Endometrium (tissue), 2 donors: ENCODE measurements around the gene EMP1.
A peak's percentile ranks its signal among the peaks of the same experiment; 100 is the strongest.

Experiments used
- FAIRE-seq: peaks from 2 replicates; lab custom pipeline; 2012; peaks lifted over from hg19 to GRCh38; lab: Jason Lieb, UNC
- donor health status: control.
- donor health status: control.

EMP1 gene

GRCh38 chr12:13173012-13173932 lies 23.3 kb upstream of the EMP1 start:
- peak; percentile 95 for FAIRE-seq

- no peak for FAIRE-seq
These were observed 21.0 kb upstream of the EMP1 start for GRCh38 chr12:13175499-13175898.

GRCh38 chr12:13176256-13176655 lies 20.3 kb upstream of the EMP1 start:
- no peak for FAIRE-seq

- FAIRE-seq, result no peak
These were observed 19.2 kb upstream of the EMP1 start for GRCh38 chr12:13177373-13177772.

- FAIRE-seq, result no peak
These were observed 18.6 kb upstream of the EMP1 start for GRCh38 chr12:13177906-13178305.

GRCh38 chr12:13178568-13179210 lies 17.8 kb upstream of the EMP1 start:
- FAIRE-seq, result no peak

GRCh38 chr12:13179211-13180074 lies 17.1 kb upstream of the EMP1 start:
- no peak for FAIRE-seq

- FAIRE-seq, result no peak
These were observed 15.0 kb upstream of the EMP1 start for GRCh38 chr12:13181375-13182070.

GRCh38 chr12:13182881-13183280 lies 13.6 kb upstream of the EMP1 start:
- no peak for FAIRE-seq

GRCh38 chr12:13183620-13184019 lies 12.9 kb upstream of the EMP1 start:
- no peak for FAIRE-seq

GRCh38 chr12:13186302-13186701 lies 10.2 kb upstream of the EMP1 start:
- no peak for FAIRE-seq

GRCh38 chr12:13187399-13187798 lies 9.1 kb upstream of the EMP1 start:
- FAIRE-seq, result no peak

- FAIRE-seq, result no peak
These were observed 7.3 kb upstream of the EMP1 start for GRCh38 chr12:13189264-13189663.

GRCh38 chr12:13190275-13190674 lies 6.3 kb upstream of the EMP1 start:
- FAIRE-seq, result no peak

- FAIRE-seq, result no peak
These were observed 3.8 kb upstream of the EMP1 start for GRCh38 chr12:13192719-13193118.

- no peak for FAIRE-seq
These were observed 2.9 kb upstream of the EMP1 start for GRCh38 chr12:13193505-13194231.

- FAIRE-seq, result no peak
These were observed 2.0 kb upstream of the EMP1 start for GRCh38 chr12:13194401-13195110.

- no peak for FAIRE-seq
These were observed 1.3 kb upstream of the EMP1 start for GRCh38 chr12:13195250-13195649.

GRCh38 chr12:13195785-13196129 lies 769 bp upstream of the EMP1 start:
- no peak for FAIRE-seq

GRCh38 chr12:13197032-13197431 lies 506 bp downstream of the EMP1 start:
- FAIRE-seq, result no peak
